ENCODE results near the gene CSRNP3. TPM values are rescaled to one million over a fixed set of nuclear protein-coding genes. Genes with fewer than 3 reads are reported as not detected.

CSRNP3 gene
- total RNA-seq, 6 experiments from 2014 or later: 0.25 to 2.0 (median 1.0) TPM

- TF ChIP-seq CTCF (IDR thresholded peaks at IDR 0.05) (no peak), POLR2A (IDR thresholded peaks at IDR 0.05) (no peak)
- H3K36me3 ChIP-seq: no peaks in the 10 kb centered on the region
- no peaks in the 10 kb centered on the region for H3K9me3 ChIP-seq
- H3K4me1 ChIP-seq: no peaks in the 10 kb centered on the region
- intact Hi-C loops (cut with DNase I): no loop called here
- no peaks in the 10 kb centered on the region for H3K27me3 ChIP-seq
- ATAC-seq (no peak), DNase-seq (no peak)
- WGBS (ENCODE audit: insufficient coverage, low coverage, low lambda C conversion rate, missing lambda C conversion rate): 78% methylated on average over 6 of the region's 6 CpGs
- H3K27ac ChIP-seq: no peak overlapping the region
- H3K4me3 ChIP-seq: no peak overlapping the region
Observed at GRCh38 chr2:165563468-165564225, 94.1 kb downstream of the CSRNP3 start.

DNA sequence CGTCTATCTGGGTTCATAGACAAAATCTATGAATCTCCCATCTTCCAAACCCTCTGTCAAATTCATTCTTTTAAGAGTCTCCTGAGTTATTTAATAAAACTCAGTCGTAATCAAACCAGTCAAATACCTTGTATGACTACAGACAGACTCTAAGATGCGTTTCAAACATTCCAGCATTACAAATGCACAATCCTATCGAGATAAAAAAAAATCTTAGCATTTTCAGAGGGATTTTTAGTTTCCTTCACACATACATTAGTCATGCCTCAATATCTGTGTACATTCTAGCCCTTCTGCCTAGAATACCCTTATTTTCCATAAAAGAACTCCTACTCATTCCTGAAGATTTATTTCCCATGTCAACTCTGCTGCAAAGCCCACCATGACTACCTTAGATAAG lies 96.5 kb downstream of the CSRNP3 start:
- 61% methylated on average over 4 of the region's 4 CpGs for WGBS (ENCODE audit: insufficient coverage, low coverage, low lambda C conversion rate, missing lambda C conversion rate)
- intact Hi-C loops (cut with DNase I): no loop called here
- no peak for ATAC-seq

DNA sequence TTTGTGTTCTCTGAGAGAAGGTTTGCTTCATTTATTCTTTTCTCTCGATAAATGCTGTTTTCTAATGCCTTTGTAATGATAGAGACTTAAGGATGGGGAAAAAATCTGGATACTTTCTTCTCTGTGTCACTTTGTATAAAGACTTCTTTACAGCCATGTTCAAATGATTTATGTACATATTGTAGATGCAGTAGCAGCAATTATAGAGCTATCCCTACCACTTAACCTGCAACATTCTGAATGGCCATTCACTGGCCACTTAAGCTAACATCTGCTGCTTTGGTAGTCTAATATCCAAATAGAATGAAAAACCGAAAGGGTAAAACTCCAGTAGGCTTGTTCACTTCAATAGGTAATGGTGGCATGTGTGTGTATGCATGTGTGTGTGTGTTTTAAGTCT lies 97.8 kb downstream of the CSRNP3 start:
- TF ChIP-seq CTCF (IDR thresholded peaks at IDR 0.05): no peak
- TF ChIP-seq POLR2A (IDR thresholded peaks at IDR 0.05): no peak

More for the DNA sequence above, 96.5 kb downstream of the CSRNP3 start:
- Histone ChIP-seq H3K36me3 (no peaks in the 10 kb centered on the region), H3K9me3 (no peaks in the 10 kb centered on the region), H3K27ac (no peak overlapping the region), H3K4me3 (no peak overlapping the region), H3K27me3 (no peaks in the 10 kb centered on the region), H3K4me1 (no peaks in the 10 kb centered on the region)
- no peak for TF ChIP-seq CTCF (IDR thresholded peaks at IDR 0.05)
- no peak for TF ChIP-seq POLR2A (IDR thresholded peaks at IDR 0.05)
- DNase-seq: no peak

DNA sequence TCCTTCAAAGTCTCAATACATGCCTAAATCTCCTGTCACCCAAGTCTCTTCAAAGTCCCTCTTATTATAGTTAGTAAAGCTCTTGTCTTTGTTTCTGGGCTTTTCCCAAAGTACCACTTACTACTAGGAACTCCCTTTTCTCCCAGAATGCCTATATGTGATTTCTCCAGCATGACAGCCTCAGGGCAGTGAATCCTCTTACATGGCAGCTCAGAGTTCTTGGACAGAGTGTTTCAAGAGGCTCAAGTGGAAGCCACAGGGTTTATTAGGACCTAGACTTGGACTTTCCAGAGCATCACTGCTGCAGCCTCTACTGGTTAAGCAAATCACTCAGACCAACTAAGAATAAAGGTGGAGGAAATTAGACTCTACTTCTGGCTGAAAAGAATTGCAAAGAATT lies 98.9 kb downstream of the CSRNP3 start:
- no peak overlapping the region for H3K4me3 ChIP-seq
- no peak for TF ChIP-seq POLR2A (IDR thresholded peaks at IDR 0.05)
- no peak overlapping the region for H3K27ac ChIP-seq
- H3K36me3 ChIP-seq: no peaks in the 10 kb centered on the region
- no peaks in the 10 kb centered on the region for H3K27me3 ChIP-seq
- H3K4me1 ChIP-seq: no peaks in the 10 kb centered on the region
- ATAC-seq (no peak), DNase-seq (no peak)
- H3K9me3 ChIP-seq: no peaks in the 10 kb centered on the region
- intact Hi-C loops (cut with DNase I): no loop called here

More for the DNA sequence above, 97.8 kb downstream of the CSRNP3 start:
- DNase-seq (no peak), ATAC-seq (no peak)
- no peaks in the 10 kb centered on the region for H3K27me3 ChIP-seq
- H3K27ac ChIP-seq: no peak overlapping the region
- no peaks in the 10 kb centered on the region for H3K36me3 ChIP-seq
- intact Hi-C loops (cut with DNase I): no loop called here
- H3K9me3 ChIP-seq: no peaks in the 10 kb centered on the region
- no peak overlapping the region for H3K4me3 ChIP-seq
- WGBS (ENCODE audit: insufficient coverage, low coverage, low lambda C conversion rate, missing lambda C conversion rate): 77% methylated on average over 2 of the region's 2 CpGs
- no peaks in the 10 kb centered on the region for H3K4me1 ChIP-seq

GRCh38 chr2:165571477-165571876 lies 102.0 kb downstream of the CSRNP3 start:
- H3K9me3 ChIP-seq: no peaks in the 10 kb centered on the region
- H3K36me3 ChIP-seq: no peaks in the 10 kb centered on the region
- H3K27ac ChIP-seq: no peak overlapping the region
- no peak overlapping the region for H3K4me3 ChIP-seq
- DNase-seq (no peak), ATAC-seq (no peak)
- intact Hi-C loops (cut with DNase I): no loop called here
- H3K27me3 ChIP-seq: no peaks in the 10 kb centered on the region
- TF ChIP-seq CTCF (IDR thresholded peaks at IDR 0.05) (no peak), POLR2A (IDR thresholded peaks at IDR 0.05) (no peak)
- 94% methylated on average over 1 of the region's 1 CpG for WGBS (ENCODE audit: insufficient coverage, low coverage, low lambda C conversion rate, missing lambda C conversion rate)
- H3K4me1 ChIP-seq: no peaks in the 10 kb centered on the region

Data from right lobe of liver (tissue), 6 donors.